NT2/D1 (cell line): ENCODE measurements around the gene DRC7.

Source experiments
- SUZ12 ChIP-seq: IDR thresholded peaks from 2 replicates; pipeline ENCODE4 v1.6.1; 2011; ENCODE audit not compliant: insufficient read length, insufficient read depth; ENCODE audit errors: extremely low read depth
- ZNF274 ChIP-seq: IDR thresholded peaks from 2 replicates; pipeline ENCODE4 v1.6.1; 2011; ENCODE audit warnings: mild to moderate bottlenecking, low read depth, low read length

GRCh38 chr16:57658130-57658877 is 36.3 kb upstream of the DRC7 start:
- no peak for TF ChIP-seq SUZ12
- no peak for TF ChIP-seq ZNF274
